BE2C (cell line): ENCODE results near the gene ZNF107.
"Not testable (repeated sequence)": the region's sequence is repeated elsewhere in the genome, so short reads cannot be mapped to it uniquely, and the experiment has no call there.

Experiments
- DNase-seq: peaks from one replicate; pipeline ENCODE4 v3.0.0-alpha.2; 2020
- H3K27me3 ChIP-seq: fragments of 250-450 bp; sonication (Bioruptor Pico); 2 replicates; pipeline ENCODE4 v1.5.1; 2020; ENCODE audit warnings: mild to moderate bottlenecking
- H3K36me3 ChIP-seq: fragments of 250-450 bp; sonication (Bioruptor Pico); 2 replicates; pipeline ENCODE4 v1.5.1; 2020; ENCODE audit warnings: mild to moderate bottlenecking
- H3K4me1 ChIP-seq: fragments of 250-450 bp; sonication (Bioruptor Pico); 2 replicates; pipeline ENCODE4 v1.5.1; 2020
- H3K4me3 ChIP-seq: 2 replicates; pipeline ENCODE4 v1.5.1; 2011; ENCODE audit warnings: low read depth, low read length
- H3K9me3 ChIP-seq: fragments of 250-450 bp; sonication (Bioruptor Pico); 2 replicates; pipeline ENCODE4 v1.5.1; 2020
- TF ChIP-seq, protein P1 (sequence below): IDR thresholded peaks from 2 replicates; pipeline ENCODE4 v1.5.1; 2012; ENCODE audit warnings: mild to moderate bottlenecking, low read depth, low read length

Gene ZNF107

DNA sequence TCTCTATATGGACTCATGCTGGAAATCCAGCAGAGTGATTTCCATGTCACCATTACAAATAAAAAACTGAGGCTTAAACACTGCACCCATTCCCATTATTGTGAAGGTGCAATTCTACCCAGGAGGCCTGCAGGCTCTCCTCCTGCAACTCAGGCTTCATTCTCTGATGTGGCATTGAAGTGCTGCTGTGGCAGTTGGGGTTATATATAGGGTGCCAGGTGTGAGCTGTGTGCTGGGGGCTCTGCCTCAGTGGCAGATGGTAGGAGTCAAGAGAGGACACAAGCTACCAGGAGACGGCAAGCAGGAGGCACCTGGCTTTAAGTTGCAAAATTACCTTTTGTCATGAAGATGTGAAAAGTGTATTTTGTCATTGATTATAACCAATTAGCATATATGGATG lies 21.3 kb downstream of the ZNF107 start:
- Histone ChIP-seq H3K9me3 (no peaks in the 10 kb centered on the region; the same call in 1 of the 2 replicates), H3K27me3 (no peaks in the 10 kb centered on the region), H3K4me3 (no peak overlapping the region), H3K4me1 (no peaks in the 10 kb centered on the region), H3K36me3 (peaks cover 51% of the 10 kb centered on the region)
- TF ChIP-seq, protein P1, sequence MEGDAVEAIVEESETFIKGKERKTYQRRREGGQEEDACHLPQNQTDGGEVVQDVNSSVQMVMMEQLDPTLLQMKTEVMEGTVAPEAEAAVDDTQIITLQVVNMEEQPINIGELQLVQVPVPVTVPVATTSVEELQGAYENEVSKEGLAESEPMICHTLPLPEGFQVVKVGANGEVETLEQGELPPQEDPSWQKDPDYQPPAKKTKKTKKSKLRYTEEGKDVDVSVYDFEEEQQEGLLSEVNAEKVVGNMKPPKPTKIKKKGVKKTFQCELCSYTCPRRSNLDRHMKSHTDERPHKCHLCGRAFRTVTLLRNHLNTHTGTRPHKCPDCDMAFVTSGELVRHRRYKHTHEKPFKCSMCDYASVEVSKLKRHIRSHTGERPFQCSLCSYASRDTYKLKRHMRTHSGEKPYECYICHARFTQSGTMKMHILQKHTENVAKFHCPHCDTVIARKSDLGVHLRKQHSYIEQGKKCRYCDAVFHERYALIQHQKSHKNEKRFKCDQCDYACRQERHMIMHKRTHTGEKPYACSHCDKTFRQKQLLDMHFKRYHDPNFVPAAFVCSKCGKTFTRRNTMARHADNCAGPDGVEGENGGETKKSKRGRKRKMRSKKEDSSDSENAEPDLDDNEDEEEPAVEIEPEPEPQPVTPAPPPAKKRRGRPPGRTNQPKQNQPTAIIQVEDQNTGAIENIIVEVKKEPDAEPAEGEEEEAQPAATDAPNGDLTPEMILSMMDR = no peak
- no peak for DNase-seq

DNA sequence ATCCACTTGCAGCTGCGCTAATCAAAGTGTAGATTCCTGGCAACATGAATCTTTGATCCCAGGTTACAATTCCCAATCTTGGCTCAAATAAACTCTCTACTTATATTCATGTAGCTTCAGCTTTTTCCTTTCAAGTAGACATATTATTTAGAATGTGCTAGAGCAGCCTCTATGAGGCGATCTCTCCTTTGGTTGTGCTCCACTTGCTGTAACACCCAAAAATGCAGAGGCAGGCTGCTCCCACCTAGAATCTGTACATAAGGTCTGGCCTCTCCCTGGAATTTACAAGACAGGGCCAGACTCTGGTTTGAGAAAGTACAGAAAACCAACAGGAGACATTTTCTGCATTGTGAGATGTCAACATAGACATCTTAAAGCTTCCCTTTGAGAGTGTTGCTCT lies 23.1 kb downstream of the ZNF107 start:
- TF ChIP-seq, protein P1 = no peak
- Histone ChIP-seq H3K4me3 (no peak overlapping the region), H3K27me3 (no peaks in the 10 kb centered on the region), H3K4me1 (no peaks in the 10 kb centered on the region), H3K9me3 (no peaks in the 10 kb centered on the region; the same call in 1 of the 2 replicates), H3K36me3 (peaks cover 37% of the 10 kb centered on the region)
- DNase-seq = no peak

DNA sequence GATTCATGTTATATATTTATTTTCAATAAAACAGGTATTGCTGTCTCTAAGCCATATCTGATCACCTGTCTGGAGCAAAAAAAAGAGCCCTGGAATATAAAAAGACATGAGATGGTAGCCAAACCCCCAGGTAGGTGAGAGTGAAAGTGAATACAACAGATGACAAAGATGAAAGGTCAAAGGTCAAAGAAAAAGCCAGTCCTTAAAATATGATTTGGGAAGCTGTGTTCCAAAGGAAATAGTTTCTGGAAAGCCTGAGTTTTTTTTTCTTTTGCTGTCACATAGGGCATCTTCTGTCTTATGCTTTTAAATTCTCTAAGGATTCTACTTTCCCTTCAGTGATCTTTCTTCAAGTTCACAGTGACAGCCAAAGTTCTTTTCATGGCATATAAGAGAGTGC lies 25.9 kb downstream of the ZNF107 start:
- TF ChIP-seq, protein P1 = no peak
- no peak for DNase-seq
- Histone ChIP-seq H3K36me3 (peaks cover 20% of the 10 kb centered on the region), H3K9me3 (no peaks in the 10 kb centered on the region; the same call in none of the 2 replicates), H3K4me1 (no peaks in the 10 kb centered on the region), H3K4me3 (no peak overlapping the region), H3K27me3 (no peaks in the 10 kb centered on the region)

DNA sequence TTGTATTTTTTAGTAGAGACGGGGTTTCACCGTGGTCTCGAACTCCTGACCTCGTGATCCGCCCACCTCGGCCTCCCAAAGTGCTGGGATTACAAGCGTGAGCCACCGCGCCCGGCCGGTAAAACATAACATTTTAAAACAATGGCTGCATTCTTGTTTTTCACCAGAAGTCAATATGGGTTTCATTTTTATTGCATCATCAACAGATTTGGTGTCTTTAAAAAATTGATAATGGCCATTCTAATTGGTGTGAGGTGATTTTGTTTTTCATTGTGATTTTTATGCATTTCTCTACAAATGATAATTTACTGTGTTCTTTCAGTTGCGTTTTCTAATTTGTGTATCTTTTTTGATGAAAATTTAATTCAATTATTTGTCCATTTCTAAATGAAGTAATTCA lies 31.9 kb downstream of the ZNF107 start:
- not testable (repeated sequence) for H3K27me3 ChIP-seq, DNase-seq, H3K9me3 ChIP-seq, H3K4me1 ChIP-seq, H3K4me3 ChIP-seq
- peaks cover 16% of the 10 kb centered on the region for H3K36me3 ChIP-seq

DNA sequence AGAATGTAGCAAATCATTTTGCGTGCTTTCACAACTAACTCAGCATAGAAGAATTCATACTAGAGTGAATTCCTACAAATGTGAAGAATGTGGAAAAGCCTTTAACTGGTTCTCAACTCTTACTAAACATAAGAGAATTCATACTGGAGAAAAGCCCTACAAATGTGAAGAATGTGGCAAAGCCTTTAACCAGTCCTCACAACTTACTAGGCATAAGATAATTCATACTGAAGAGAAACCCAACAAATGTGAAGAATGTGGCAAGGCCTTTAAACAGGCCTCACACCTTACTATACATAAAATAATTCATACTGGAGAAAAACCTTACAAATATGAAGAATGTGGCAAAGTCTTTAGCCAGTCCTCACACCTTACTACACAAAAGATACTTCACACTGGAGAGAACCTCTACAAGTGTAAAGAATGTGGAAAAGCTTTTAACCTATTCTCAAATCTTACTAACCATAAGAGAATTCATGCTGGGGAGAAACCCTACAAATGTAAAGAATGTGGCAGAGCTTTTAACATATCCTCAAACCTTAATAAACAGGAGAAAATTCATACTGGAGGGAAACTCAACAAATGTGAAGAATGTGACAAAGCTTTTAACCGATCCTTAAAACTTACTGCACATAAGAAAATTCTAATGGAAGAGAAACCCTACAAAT lies 40.8 kb downstream of the ZNF107 start:
- Histone ChIP-seq H3K36me3 (no peaks in the 10 kb centered on the region), H3K9me3 (peaks cover 7% of the 10 kb centered on the region), H3K4me1 (no peaks in the 10 kb centered on the region), H3K4me3 (no peak overlapping the region), H3K27me3 (no peaks in the 10 kb centered on the region)
- DNase-seq = no peak
- TF ChIP-seq, protein P1 = no peak

DNA sequence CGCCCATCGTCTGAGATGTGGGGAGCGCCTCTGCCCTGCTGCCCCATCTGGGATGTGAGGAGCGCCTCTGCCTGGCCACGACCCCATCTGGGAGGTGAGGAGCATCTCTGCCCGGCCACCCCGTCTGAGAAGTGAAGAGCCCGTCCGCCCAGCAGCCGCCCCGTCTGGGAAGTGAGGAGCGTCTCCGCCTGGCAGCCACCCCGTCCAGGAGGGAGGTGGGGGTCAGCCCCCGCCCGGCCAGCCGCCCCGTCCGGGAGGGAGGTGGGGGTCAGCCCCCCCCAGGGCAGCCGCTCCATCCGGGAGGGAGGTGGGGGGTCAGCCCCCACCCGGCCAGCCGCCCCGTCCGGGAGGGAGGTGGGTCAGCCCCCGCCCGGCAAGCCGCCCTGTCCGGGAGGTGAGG lies 52.0 kb downstream of the ZNF107 start:
- H3K4me3 ChIP-seq, H3K36me3 ChIP-seq, H3K4me1 ChIP-seq, H3K9me3 ChIP-seq, H3K27me3 ChIP-seq, DNase-seq: not testable (repeated sequence)

DNA sequence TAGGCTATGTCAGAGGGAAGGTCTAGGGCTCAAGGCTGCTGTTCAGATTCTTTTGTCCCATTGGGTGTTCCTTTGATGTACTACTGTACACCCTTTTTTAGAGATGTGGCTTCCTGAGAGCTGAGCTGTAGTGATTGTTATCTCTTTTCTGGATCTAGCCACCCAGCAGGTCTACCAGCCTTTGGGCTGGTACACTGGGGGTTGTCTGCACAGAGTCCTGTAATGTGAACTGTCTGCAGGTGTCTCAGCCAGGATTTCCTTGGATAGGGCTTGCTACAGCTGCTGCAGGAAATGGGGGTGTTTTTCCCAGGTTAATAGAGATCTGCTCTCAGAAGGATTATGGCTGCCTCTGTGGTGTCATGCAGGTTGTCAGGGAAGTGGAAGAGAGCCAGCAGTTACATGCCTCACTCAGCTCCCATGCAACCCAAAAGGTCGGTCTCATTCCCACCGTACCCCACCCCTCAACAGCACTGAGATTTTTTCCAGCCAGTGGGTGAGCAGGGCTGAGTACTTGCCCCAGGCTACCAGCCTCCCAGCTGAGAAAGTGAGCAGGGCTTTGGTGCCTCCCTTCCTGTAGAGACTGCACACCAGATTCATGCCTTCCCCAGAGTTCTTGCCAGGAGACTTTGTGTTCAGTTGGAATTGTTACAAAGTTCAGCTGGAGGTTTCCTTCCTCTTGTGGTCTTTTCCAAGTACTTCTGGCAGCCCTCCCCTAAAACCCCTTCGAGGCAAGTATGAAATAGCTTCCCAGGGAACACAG lies 63.3 kb downstream of the ZNF107 start:
- Histone ChIP-seq H3K9me3 (no peaks in the 10 kb centered on the region), H3K27me3 (no peaks in the 10 kb centered on the region)
- TF ChIP-seq, protein P1 = no peak

More for the DNA sequence above, 63.3 kb downstream of the ZNF107 start:
- H3K4me3 ChIP-seq = no peak overlapping the region
- DNase-seq = no peak
- H3K4me1 ChIP-seq = no peaks in the 10 kb centered on the region
- no peaks in the 10 kb centered on the region for H3K36me3 ChIP-seq
